Activated T-cell treated with anti-CD3 and anti-CD28 coated beads, Interleukin-2, amount 50 U/mL, for 24 hours (primary cell): ENCODE results near the gene CRACR2B.

ENCODE experiments used
- DNase-seq: peaks from one replicate; pipeline ENCODE4 v3.0.0-alpha.2; 2020
- H3K27ac Mint-ChIP-seq: 2 replicates; pipeline ENCODE4 v1.8.0; 2020; ENCODE audit warnings: mild to moderate bottlenecking, mixed read lengths
- H3K27me3 Mint-ChIP-seq: 2 replicates; pipeline ENCODE4 v1.8.0; 2020; ENCODE audit warnings: mixed read lengths
- H3K36me3 Mint-ChIP-seq: 2 replicates; pipeline ENCODE4 v1.8.0; 2020; ENCODE audit warnings: low read depth, mixed read lengths
- H3K4me1 Mint-ChIP-seq: 2 replicates; pipeline ENCODE4 v1.8.0; 2020; ENCODE audit warnings: low read depth, mixed read lengths
- H3K4me3 Mint-ChIP-seq: 2 replicates; pipeline ENCODE4 v1.8.0; 2020; ENCODE audit warnings: mild to moderate bottlenecking, moderate library complexity, mixed read lengths
- H3K9me3 Mint-ChIP-seq: 2 replicates; pipeline ENCODE4 v1.8.0; 2020; ENCODE audit warnings: mixed read lengths

Gene CRACR2B

GRCh38 chr11:813456-814096 is 14.1 kb upstream of the CRACR2B start:
- peaks cover 30% of the 10 kb centered on the region for H3K4me1 Mint-ChIP-seq
- H3K27ac Mint-ChIP-seq, result peak overlapping the region; percentile 96
- peak; percentile 55 for DNase-seq
- no peaks in the 10 kb centered on the region for H3K9me3 Mint-ChIP-seq
- H3K4me3 Mint-ChIP-seq, result peak overlapping the region; percentile 10
- peaks cover 72% of the 10 kb centered on the region for H3K36me3 Mint-ChIP-seq
- H3K27me3 Mint-ChIP-seq, result no peaks in the 10 kb centered on the region

GRCh38 chr11:815675-816432 is 11.9 kb upstream of the CRACR2B start:
- no peak for DNase-seq
- Mint-ChIP-seq H3K27me3 (no peaks in the 10 kb centered on the region), H3K4me1 (peaks cover 34% of the 10 kb centered on the region), H3K36me3 (peaks cover 53% of the 10 kb centered on the region), H3K4me3 (no peak overlapping the region), H3K9me3 (no peaks in the 10 kb centered on the region), H3K27ac (peak overlapping the region; percentile 44)

- H3K27ac Mint-ChIP-seq, result peak overlapping the region; percentile 38
- H3K4me3 Mint-ChIP-seq, result no peak overlapping the region
Observed at GRCh38 chr11:816433-816779, 11.3 kb upstream of the CRACR2B start.

GRCh38 chr11:818396-819128 is 9.2 kb upstream of the CRACR2B start, which contains the start of gene PNPLA2:
PNPLA2 (plus strand) TSS chr11:818914; CDS start chr11:819719, 805 bp downstream.
- Mint-ChIP-seq H3K27me3 (no peaks in the 10 kb centered on the region), H3K9me3 (no peaks in the 10 kb centered on the region), H3K4me3 (peak within 1 kb of the TSS; percentile 80), H3K27ac (peak within 1 kb of the TSS; percentile 85), H3K36me3 (peaks cover 38% of the 10 kb centered on the region), H3K4me1 (peaks cover 23% of the 10 kb centered on the region)
- DNase-seq, result no peak

More at GRCh38 chr11:816433-816779, 11.3 kb upstream of the CRACR2B start:
- Mint-ChIP-seq H3K9me3 (no peaks in the 10 kb centered on the region), H3K4me1 (peaks cover 33% of the 10 kb centered on the region), H3K36me3 (peaks cover 47% of the 10 kb centered on the region), H3K27me3 (no peaks in the 10 kb centered on the region)
- no peak for DNase-seq

GRCh38 chr11:819129-819931 is 8.4 kb upstream of the CRACR2B start:
- H3K4me3 Mint-ChIP-seq, result peak overlapping the region; percentile 80
- peaks cover 20% of the 10 kb centered on the region for H3K4me1 Mint-ChIP-seq
- peak overlapping the region; percentile 78 for H3K27ac Mint-ChIP-seq
- peak; percentile 92 for DNase-seq
- no peaks in the 10 kb centered on the region for H3K27me3 Mint-ChIP-seq
- peaks cover 34% of the 10 kb centered on the region for H3K36me3 Mint-ChIP-seq
- no peaks in the 10 kb centered on the region for H3K9me3 Mint-ChIP-seq

- Mint-ChIP-seq H3K4me1 (peaks cover 20% of the 10 kb centered on the region), H3K4me3 (peak overlapping the region; percentile 80), H3K9me3 (no peaks in the 10 kb centered on the region), H3K36me3 (peaks cover 31% of the 10 kb centered on the region), H3K27ac (peak overlapping the region; percentile 78), H3K27me3 (no peaks in the 10 kb centered on the region)
- peak; percentile 90 for DNase-seq
Observed at GRCh38 chr11:819943-820649, 7.6 kb upstream of the CRACR2B start.

- Mint-ChIP-seq H3K9me3 (no peaks in the 10 kb centered on the region), H3K27ac (peak overlapping the region; percentile 76), H3K27me3 (no peaks in the 10 kb centered on the region), H3K4me3 (peak overlapping the region; percentile 80), H3K36me3 (peaks cover 32% of the 10 kb centered on the region), H3K4me1 (peaks cover 20% of the 10 kb centered on the region)
- no peak for DNase-seq
Observed at GRCh38 chr11:820655-821511, 6.8 kb upstream of the CRACR2B start.

GRCh38 chr11:821512-822371 is 6.0 kb upstream of the CRACR2B start:
- no peak for DNase-seq
- Mint-ChIP-seq H3K4me1 (peaks cover 25% of the 10 kb centered on the region), H3K27me3 (peaks cover 4% of the 10 kb centered on the region), H3K4me3 (peak overlapping the region; percentile 80), H3K36me3 (peaks cover 26% of the 10 kb centered on the region), H3K9me3 (no peaks in the 10 kb centered on the region), H3K27ac (no peak overlapping the region)

- Mint-ChIP-seq H3K27me3 (peaks cover 17% of the 10 kb centered on the region), H3K4me3 (no peak overlapping the region), H3K9me3 (no peaks in the 10 kb centered on the region), H3K36me3 (peaks cover 26% of the 10 kb centered on the region), H3K27ac (peak overlapping the region; percentile 11), H3K4me1 (peaks cover 31% of the 10 kb centered on the region)
- no peak for DNase-seq
Observed at GRCh38 chr11:823441-824291, 4.1 kb upstream of the CRACR2B start.

GRCh38 chr11:824292-824880 is 3.3 kb upstream of the CRACR2B start:
- H3K4me1 Mint-ChIP-seq, result peaks cover 37% of the 10 kb centered on the region
- no peak overlapping the region for H3K4me3 Mint-ChIP-seq
- H3K9me3 Mint-ChIP-seq, result no peaks in the 10 kb centered on the region

GRCh38 chr11:824942-825341 is 2.8 kb upstream of the CRACR2B start:
- Mint-ChIP-seq H3K4me3 (no peak overlapping the region), H3K27ac (no peak overlapping the region), H3K4me1 (peaks cover 42% of the 10 kb centered on the region), H3K27me3 (peaks cover 30% of the 10 kb centered on the region), H3K36me3 (peaks cover 26% of the 10 kb centered on the region), H3K9me3 (no peaks in the 10 kb centered on the region)
- no peak for DNase-seq

More at GRCh38 chr11:824292-824880, 3.3 kb upstream of the CRACR2B start:
- H3K36me3 Mint-ChIP-seq, result peaks cover 26% of the 10 kb centered on the region
- peaks cover 24% of the 10 kb centered on the region for H3K27me3 Mint-ChIP-seq
- H3K27ac Mint-ChIP-seq, result no peak overlapping the region
- no peak for DNase-seq
